PC-3 (cell line): ENCODE data around the gene MRPL30. TPM values are rescaled to one million over a fixed set of nuclear protein-coding genes. Genes with fewer than 3 reads are reported as not detected.

ENCODE experiments used
- ATAC-seq: fragments of 200-7000 bp; cut with Tn5 transposase; 2 replicates; pipeline ENCODE4 v1.9.1; 2020; ENCODE audit warnings: mild to moderate bottlenecking, moderate library complexity
- BruUV-seq: library from RNA; stranded (reverse); fragments of 400-500 nt; replicated peaks from 2 replicates; lab custom pipeline; 2021; lab: Mats Ljungman, UMichigan
- CTCF ChIA-PET: fragments of 300-600 bp; sonication (Branson Sonifier 250); formaldehyde crosslinking; loops from one replicate; lab custom pipeline; 2022; ENCODE audit warnings: antibody characterized with exemption; lab: Charles Lee
- POLR2A ChIA-PET: fragments of 300-600 bp; sonication (Branson Sonifier 250); formaldehyde crosslinking; loops from one replicate; lab custom pipeline; 2022; ENCODE audit warnings: antibody characterized with exemption; ENCODE audit not compliant: unreplicated experiment; lab: Charles Lee
- DNase-seq: peaks from one replicate; pipeline ENCODE4 v3.0.0-alpha.2; 2015
- H2AFZ ChIP-seq: fragments of 300-600 bp; sonication (generic); 2 replicates; pipeline ENCODE4 v1.6.0; 2016; ENCODE audit warnings: antibody characterized with exemption, low read length
- H3F3A ChIP-seq: fragments of 300-600 bp; sonication (generic); one replicate; pipeline ENCODE4 v1.6.0; 2017; ENCODE audit warnings: antibody characterized with exemption, low read length, control low read depth, mild to moderate bottlenecking; ENCODE audit not compliant: unreplicated experiment
- H3K27ac ChIP-seq: fragments of 300-600 bp; sonication (generic); 2 replicates; pipeline ENCODE4 v1.5.1; 2016; ENCODE audit warnings: mild to moderate bottlenecking, low read length
- H3K27me3 ChIP-seq: fragments of 300-600 bp; sonication (generic); 2 replicates; pipeline ENCODE4 v1.6.1; 2016; ENCODE audit warnings: low read length, mixed read lengths
- H3K36me3 ChIP-seq: fragments of 300-600 bp; sonication (generic); 2 replicates; pipeline ENCODE4 v1.6.1; 2016; ENCODE audit warnings: low read depth, mixed run types, low read length, mixed read lengths
- H3K4me1 ChIP-seq: fragments of 300-600 bp; sonication (generic); 2 replicates; pipeline ENCODE4 v1.5.1; 2016; ENCODE audit warnings: low read length; ENCODE audit not compliant: insufficient read depth
- H3K4me2 ChIP-seq: fragments of 300-600 bp; sonication (generic); 2 replicates; pipeline ENCODE4 v1.6.0; 2016; ENCODE audit warnings: low read length
- H3K4me3 ChIP-seq: fragments of 300-600 bp; sonication (generic); 2 replicates; pipeline ENCODE4 v1.5.1; 2016; ENCODE audit warnings: mild to moderate bottlenecking, low read length, mixed read lengths
- H3K79me2 ChIP-seq: fragments of 300-600 bp; sonication (generic); 2 replicates; pipeline ENCODE4 v1.6.1; 2017; ENCODE audit warnings: low read length, mixed read lengths
- H3K9ac ChIP-seq: fragments of 300-600 bp; sonication (generic); 2 replicates; pipeline ENCODE4 v1.6.0; 2016; ENCODE audit warnings: mild to moderate bottlenecking, low read length
- H3K9me2 ChIP-seq: fragments of 300-600 bp; sonication (generic); replicated peaks from 2 replicates; pipeline ENCODE4 v1.6.1; 2016; ENCODE audit warnings: mixed run types, low read length, mixed read lengths
- H3K9me3 ChIP-seq: fragments of 300-600 bp; sonication (generic); 2 replicates; pipeline ENCODE4 v1.6.1; 2016; ENCODE audit warnings: low read length, mixed read lengths
- H4K20me1 ChIP-seq: fragments of 300-600 bp; sonication (generic); 2 replicates; pipeline ENCODE4 v1.6.1; 2016; ENCODE audit warnings: low read length, mixed read lengths
- EZH2 ChIP-seq: fragments of 300-600 bp; sonication (generic); IDR thresholded peaks from one replicate; pipeline ENCODE4 v1.6.1; 2017; ENCODE audit warnings: antibody characterized with exemption, mild to moderate bottlenecking, low read length; ENCODE audit not compliant: unreplicated experiment
- EZH2phosphoT487 ChIP-seq: fragments of 300-600 bp; sonication (generic); IDR thresholded peaks from 2 replicates; pipeline ENCODE4 v1.6.1; 2018; ENCODE audit warnings: mild to moderate bottlenecking, antibody characterized with exemption, low read length, borderline replicate concordance
- intact Hi-C: fragments of 100-400 bp; cut with micrococcal nuclease; formaldehyde crosslinking; loops from 2 replicates; pipeline ENCODE4 v1.9.0; 2023
- total RNA-seq: library from RNA; depleted of rRNA; stranded (reverse); fragments of >200 nt; gene quantifications from 2 replicates; pipeline ENCODE4 v1.2.3, GENCODE V29; 2014
- TF ChIP-seq, protein P1 (sequence below): fragments of 300-600 bp; sonication (generic); conservative IDR thresholded peaks from 2 replicates; pipeline ENCODE4 v1.5.1; 2017; ENCODE audit warnings: antibody characterized with exemption, low read depth, mild to moderate bottlenecking, low read length

Gene MRPL30
- total RNA-seq, 1 experiment from 2014 or later = 39.7 TPM

DNA sequence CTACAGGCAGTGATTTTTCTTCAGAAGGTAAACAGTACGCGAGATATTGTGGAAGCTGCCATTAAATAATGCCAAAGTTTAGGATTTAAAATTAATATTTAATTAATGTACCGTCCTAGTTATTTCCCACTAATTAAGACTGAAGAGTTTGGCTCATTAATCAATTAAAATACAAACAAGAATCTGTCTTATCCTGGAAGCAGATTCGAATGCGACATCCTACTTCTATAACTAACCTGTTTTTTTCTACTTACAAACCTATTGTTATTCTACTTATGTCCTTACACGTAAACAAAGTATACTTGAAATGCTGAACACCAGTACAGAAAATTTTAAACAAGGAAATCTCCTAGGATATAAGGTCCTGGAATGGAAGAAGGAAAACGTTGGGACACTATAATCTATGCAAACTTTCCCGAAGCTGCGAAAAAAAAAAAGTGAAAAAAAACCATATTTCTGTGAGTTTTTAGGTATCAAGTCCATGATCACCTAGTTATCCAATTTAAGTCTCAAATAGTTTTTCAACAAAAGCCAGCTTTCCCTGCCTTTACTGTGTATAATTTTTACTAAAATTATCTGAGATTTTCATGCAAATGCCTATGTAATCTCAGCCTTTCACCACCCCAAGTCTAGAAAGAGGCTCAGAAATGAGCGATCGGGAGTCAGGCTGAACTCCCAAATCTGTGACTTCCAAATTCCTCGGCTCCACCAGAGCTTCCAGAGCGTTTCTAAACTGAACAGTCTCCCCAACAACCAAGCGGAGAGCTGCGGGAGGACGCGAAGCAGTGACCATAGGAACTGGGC is 40.7 kb upstream of the MRPL30 start:
- H3K4me2 ChIP-seq = peak overlapping the region; percentile 98
- TSS peak; percentile 34 for BruUV-seq
- no peaks in the 10 kb centered on the region for H4K20me1 ChIP-seq
- DNase-seq (peak; percentile 37), ATAC-seq (no peak)
- peak overlapping the region; percentile 71 for H3K9ac ChIP-seq
- H2AFZ ChIP-seq = peak overlapping the region; percentile 95
- H3K4me1 ChIP-seq = peaks cover 20% of the 10 kb centered on the region
- CTCF ChIA-PET = no interaction called here
- H3K79me2 ChIP-seq = peaks cover 26% of the 10 kb centered on the region
- H3K27ac ChIP-seq = no peak overlapping the region
- TF ChIP-seq EZH2 (no peak), EZH2phosphoT487 (no peak)
- TF ChIP-seq, protein P1, sequence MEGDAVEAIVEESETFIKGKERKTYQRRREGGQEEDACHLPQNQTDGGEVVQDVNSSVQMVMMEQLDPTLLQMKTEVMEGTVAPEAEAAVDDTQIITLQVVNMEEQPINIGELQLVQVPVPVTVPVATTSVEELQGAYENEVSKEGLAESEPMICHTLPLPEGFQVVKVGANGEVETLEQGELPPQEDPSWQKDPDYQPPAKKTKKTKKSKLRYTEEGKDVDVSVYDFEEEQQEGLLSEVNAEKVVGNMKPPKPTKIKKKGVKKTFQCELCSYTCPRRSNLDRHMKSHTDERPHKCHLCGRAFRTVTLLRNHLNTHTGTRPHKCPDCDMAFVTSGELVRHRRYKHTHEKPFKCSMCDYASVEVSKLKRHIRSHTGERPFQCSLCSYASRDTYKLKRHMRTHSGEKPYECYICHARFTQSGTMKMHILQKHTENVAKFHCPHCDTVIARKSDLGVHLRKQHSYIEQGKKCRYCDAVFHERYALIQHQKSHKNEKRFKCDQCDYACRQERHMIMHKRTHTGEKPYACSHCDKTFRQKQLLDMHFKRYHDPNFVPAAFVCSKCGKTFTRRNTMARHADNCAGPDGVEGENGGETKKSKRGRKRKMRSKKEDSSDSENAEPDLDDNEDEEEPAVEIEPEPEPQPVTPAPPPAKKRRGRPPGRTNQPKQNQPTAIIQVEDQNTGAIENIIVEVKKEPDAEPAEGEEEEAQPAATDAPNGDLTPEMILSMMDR = no peak
- POLR2A ChIA-PET = interaction anchor here (0.7 to 1.1 kb wide), 3 partner anchors 15 to 1423 kb away, joined by 3 read pairs; partner anchors contain the start of genes LIPT1, PDCL3 and TSGA10
- peak overlapping the region; percentile 88 for H3K4me3 ChIP-seq
- no peaks in the 10 kb centered on the region for H3K9me2 ChIP-seq
- no peaks in the 10 kb centered on the region for H3F3A ChIP-seq
- H3K9me3 ChIP-seq = no peaks in the 10 kb centered on the region
- H3K36me3 ChIP-seq = no peaks in the 10 kb centered on the region
- intact Hi-C loops = loop anchor here (2.0 kb wide), 1 partner anchor 15 kb away; the partner anchor contains the start of genes LIPT1 and TSGA10
- H3K27me3 ChIP-seq = no peaks in the 10 kb centered on the region

DNA sequence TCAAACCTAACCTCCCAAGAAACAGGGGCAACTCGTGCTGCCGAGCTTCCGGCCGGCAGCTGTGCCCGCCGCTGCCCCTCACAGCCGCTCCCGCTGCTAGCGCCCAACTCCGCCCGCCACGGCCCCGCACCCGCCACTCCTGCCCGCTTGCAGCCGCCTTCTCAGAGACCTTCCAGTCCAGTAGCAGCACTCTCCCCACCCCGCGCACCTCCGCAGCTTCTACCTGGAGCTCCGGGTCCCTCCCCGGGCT is 40.2 kb upstream of the MRPL30 start:
- BruUV-seq = no TSS peak
- POLR2A ChIA-PET = interaction anchor here (0.7 to 1.1 kb wide), 3 partner anchors 14 to 1422 kb away, joined by 3 read pairs; partner anchors contain the start of genes LIPT1, PDCL3 and TSGA10

More for the DNA sequence above, 40.2 kb upstream of the MRPL30 start:
- no peaks in the 10 kb centered on the region for H3K36me3 ChIP-seq
- TF ChIP-seq, protein P1 = no peak
- no peak for TF ChIP-seq EZH2
- no peak for TF ChIP-seq EZH2phosphoT487
- no peak overlapping the region for H3K27ac ChIP-seq
- H3K9ac ChIP-seq = peak overlapping the region; percentile 71
- ATAC-seq = peak; percentile 23
- H3K9me3 ChIP-seq = no peaks in the 10 kb centered on the region
- H3K9me2 ChIP-seq = no peaks in the 10 kb centered on the region
- DNase-seq = no peak
- CTCF ChIA-PET = interaction anchor here (0.6 to 1.6 kb wide), 4 partner anchors 14 to 55 kb away, joined by 3 to 9 read pairs (median 4); partner anchors contain the start of genes LIPT1 and TSGA10
- peak overlapping the region; percentile 88 for H3K4me3 ChIP-seq
- H3K27me3 ChIP-seq = no peaks in the 10 kb centered on the region
- no peaks in the 10 kb centered on the region for H4K20me1 ChIP-seq
- intact Hi-C loops = loop anchor here (1.0 to 2.0 kb wide), 2 partner anchors 14 to 41 kb away; partner anchors contain the start of genes LIPT1, MITD1, MRPL30 and TSGA10
- H2AFZ ChIP-seq = peak overlapping the region; percentile 95
- H3K4me1 ChIP-seq = peaks cover 20% of the 10 kb centered on the region
- H3F3A ChIP-seq = no peaks in the 10 kb centered on the region
- peaks cover 26% of the 10 kb centered on the region for H3K79me2 ChIP-seq
- H3K4me2 ChIP-seq = peak overlapping the region; percentile 98
